Measurements from ENCODE around the gene ZNF532.

ZNF532 gene

DNA sequence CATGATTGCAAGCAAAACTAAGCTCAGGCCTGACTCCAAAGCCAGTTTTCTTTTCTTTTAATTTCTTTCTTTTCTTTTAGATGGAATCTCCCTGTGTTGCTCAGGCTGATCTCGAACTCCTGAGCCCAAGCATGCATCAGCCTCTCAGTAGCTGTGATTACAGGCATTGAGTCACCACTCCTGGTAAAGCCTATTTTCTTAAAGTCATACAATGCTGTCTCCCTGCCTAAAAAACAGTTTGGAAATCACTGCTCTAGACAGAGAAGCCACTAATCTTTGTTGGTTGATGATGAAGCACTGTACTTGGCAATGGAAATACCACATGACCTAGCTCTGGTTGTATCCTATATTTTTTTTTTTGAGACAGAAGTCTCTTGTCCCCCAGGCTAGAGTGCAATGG is 33.1 kb upstream of the ZNF532 start (continued):
- TF ChIP-seq PATZ1 (CRISPR knock-in tag; IDR thresholded peaks at IDR 0.05; ENCODE audit: borderline replicate concordance), result no peak

DNA sequence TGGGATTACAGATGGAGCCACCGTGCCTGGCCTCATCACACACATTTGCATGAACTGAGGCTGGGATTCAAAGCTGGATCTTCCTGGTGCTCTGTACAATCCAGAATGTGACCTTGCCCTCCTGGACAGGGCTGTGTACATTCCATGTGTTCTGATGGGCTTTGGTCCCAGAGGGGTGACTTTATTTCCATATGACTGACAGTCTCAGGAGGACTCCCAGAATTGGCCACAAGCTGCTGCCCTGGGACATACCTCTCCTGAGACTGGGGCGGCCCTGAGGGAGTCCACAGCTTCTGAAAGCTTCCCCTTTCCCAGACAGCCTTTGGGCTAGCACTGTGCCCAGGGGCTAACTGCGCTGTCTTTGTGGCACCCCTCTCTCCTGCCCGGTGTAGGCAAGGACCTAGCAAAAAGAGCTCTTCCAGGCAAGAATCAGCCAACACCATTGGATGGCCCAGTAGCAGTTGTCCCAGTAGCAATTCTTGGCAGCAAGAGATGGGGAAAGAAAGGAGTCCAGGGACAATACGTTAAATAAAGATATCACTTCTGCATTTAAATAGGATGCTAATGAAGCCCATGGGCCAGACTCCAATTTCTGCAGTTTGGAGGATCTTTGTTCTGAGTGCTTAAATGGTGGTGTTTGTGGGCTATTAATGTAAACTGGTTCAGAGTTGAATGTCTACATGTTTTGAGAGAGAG is 26.4 kb upstream of the ZNF532 start:
- ATAC-seq, result no peak
- no peak for TF ChIP-seq ZNF565 (CRISPR knock-in tag; conservative IDR thresholded peaks at IDR 0.05; ENCODE audit: low read depth)
- TF ChIP-seq ZFP3 (CRISPR knock-in tag; IDR thresholded peaks at IDR 0.05), result no peak

DNA sequence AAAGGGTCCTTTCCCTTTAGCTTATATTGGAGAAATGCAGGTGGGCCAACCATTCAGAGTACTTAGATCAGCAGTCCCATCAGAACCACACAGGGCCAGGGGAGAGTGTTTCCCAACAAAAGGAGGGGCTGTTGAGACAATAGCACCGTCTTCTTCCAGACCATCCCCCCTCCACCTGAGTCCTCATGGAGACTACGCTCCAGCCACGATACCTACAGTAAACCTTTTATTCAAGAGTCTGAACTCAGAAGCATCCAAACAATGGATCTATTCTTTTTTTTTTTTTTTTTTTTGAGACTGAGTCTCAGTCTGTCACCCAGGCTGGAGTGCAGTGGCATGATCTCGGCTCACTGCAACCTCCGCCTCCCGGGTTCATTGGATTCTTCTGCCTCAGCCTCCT is 25.7 kb upstream of the ZNF532 start:
- ATAC-seq, result no peak
- no peak for TF ChIP-seq SNAI2 (CRISPR knock-in tag; IDR thresholded peaks at IDR 0.05)
- TF ChIP-seq ZNF8 (CRISPR knock-in tag; IDR thresholded peaks at IDR 0.05), result no peak
- no peak for TF ChIP-seq RARB (CRISPR knock-in tag; IDR thresholded peaks at IDR 0.05)
- TF ChIP-seq ZNF70 (CRISPR knock-in tag; IDR thresholded peaks at IDR 0.05), result no peak
- no peak for TF ChIP-seq ZC3H10 (CRISPR knock-in tag; IDR thresholded peaks at IDR 0.05)
- TF ChIP-seq ZFP30 (CRISPR knock-in tag; IDR thresholded peaks at IDR 0.05), result no peak
- TF ChIP-seq GLIS3 (CRISPR knock-in tag; IDR thresholded peaks at IDR 0.05), result no peak
- TF ChIP-seq, protein P1, sequence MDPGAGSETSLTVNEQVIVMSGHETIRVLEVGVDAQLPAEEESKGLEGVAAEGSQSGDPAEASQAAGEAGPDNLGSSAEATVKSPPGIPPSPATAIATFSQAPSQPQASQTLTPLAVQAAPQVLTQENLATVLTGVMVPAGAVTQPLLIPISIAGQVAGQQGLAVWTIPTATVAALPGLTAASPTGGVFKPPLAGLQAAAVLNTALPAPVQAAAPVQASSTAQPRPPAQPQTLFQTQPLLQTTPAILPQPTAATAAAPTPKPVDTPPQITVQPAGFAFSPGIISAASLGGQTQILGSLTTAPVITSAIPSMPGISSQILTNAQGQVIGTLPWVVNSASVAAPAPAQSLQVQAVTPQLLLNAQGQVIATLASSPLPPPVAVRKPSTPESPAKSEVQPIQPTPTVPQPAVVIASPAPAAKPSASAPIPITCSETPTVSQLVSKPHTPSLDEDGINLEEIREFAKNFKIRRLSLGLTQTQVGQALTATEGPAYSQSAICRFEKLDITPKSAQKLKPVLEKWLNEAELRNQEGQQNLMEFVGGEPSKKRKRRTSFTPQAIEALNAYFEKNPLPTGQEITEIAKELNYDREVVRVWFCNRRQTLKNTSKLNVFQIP (CRISPR knock-in tag; IDR thresholded peaks at IDR 0.05; ENCODE audit: borderline replicate concordance, low read depth), result no peak
- TF ChIP-seq ARNTL (CRISPR knock-in tag; IDR thresholded peaks at IDR 0.05; ENCODE audit: borderline replicate concordance, low read depth), result no peak
- TF ChIP-seq TCF4 (CRISPR knock-in tag; IDR thresholded peaks at IDR 0.05; ENCODE audit: borderline replicate concordance), result no peak
- no peak for TF ChIP-seq CSDC2 (CRISPR knock-in tag; IDR thresholded peaks at IDR 0.05)
- no peak for TF ChIP-seq ZFP3 (CRISPR knock-in tag; IDR thresholded peaks at IDR 0.05)
- no peak for TF ChIP-seq TOX (CRISPR knock-in tag; IDR thresholded peaks at IDR 0.05; ENCODE audit: borderline replicate concordance)
- TF ChIP-seq PPARA (CRISPR knock-in tag; IDR thresholded peaks at IDR 0.05; ENCODE audit: borderline replicate concordance), result no peak

GRCh38 chr18:58842978-58843687 is 21.5 kb upstream of the ZNF532 start:
- ATAC-seq, result no peak
- TF ChIP-seq ZC3H10 (CRISPR knock-in tag; IDR thresholded peaks at IDR 0.05), result no peak
- no peak for TF ChIP-seq BACH2 (CRISPR knock-in tag; IDR thresholded peaks at IDR 0.05; ENCODE audit: borderline replicate concordance)
- no peak for TF ChIP-seq ZFP3 (CRISPR knock-in tag; IDR thresholded peaks at IDR 0.05)
- TF ChIP-seq, protein P2, sequence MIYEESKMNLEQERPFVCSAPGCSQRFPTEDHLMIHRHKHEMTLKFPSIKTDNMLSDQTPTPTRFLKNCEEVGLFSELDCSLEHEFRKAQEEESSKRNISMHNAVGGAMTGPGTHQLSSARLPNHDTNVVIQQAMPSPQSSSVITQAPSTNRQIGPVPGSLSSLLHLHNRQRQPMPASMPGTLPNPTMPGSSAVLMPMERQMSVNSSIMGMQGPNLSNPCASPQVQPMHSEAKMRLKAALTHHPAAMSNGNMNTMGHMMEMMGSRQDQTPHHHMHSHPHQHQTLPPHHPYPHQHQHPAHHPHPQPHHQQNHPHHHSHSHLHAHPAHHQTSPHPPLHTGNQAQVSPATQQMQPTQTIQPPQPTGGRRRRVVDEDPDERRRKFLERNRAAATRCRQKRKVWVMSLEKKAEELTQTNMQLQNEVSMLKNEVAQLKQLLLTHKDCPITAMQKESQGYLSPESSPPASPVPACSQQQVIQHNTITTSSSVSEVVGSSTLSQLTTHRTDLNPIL (CRISPR knock-in tag; IDR thresholded peaks at IDR 0.05; ENCODE audit: low read depth), result no peak
- no peak for TF ChIP-seq SNAI2 (CRISPR knock-in tag; IDR thresholded peaks at IDR 0.05)
- TF ChIP-seq PPARA (CRISPR knock-in tag; IDR thresholded peaks at IDR 0.05; ENCODE audit: borderline replicate concordance), result no peak
- TF ChIP-seq OSR1 (CRISPR knock-in tag; IDR thresholded peaks at IDR 0.05), result no peak
- TF ChIP-seq TOX (CRISPR knock-in tag; IDR thresholded peaks at IDR 0.05; ENCODE audit: borderline replicate concordance), result no peak
- no peak for TF ChIP-seq GLIS3 (CRISPR knock-in tag; IDR thresholded peaks at IDR 0.05)
- TF ChIP-seq ZNF70 (CRISPR knock-in tag; IDR thresholded peaks at IDR 0.05), result no peak
- no peak for TF ChIP-seq PATZ1 (CRISPR knock-in tag; IDR thresholded peaks at IDR 0.05; ENCODE audit: borderline replicate concordance)
- no peak for TF ChIP-seq ISL1 (CRISPR knock-in tag; IDR thresholded peaks at IDR 0.05)
- TF ChIP-seq, protein P3, sequence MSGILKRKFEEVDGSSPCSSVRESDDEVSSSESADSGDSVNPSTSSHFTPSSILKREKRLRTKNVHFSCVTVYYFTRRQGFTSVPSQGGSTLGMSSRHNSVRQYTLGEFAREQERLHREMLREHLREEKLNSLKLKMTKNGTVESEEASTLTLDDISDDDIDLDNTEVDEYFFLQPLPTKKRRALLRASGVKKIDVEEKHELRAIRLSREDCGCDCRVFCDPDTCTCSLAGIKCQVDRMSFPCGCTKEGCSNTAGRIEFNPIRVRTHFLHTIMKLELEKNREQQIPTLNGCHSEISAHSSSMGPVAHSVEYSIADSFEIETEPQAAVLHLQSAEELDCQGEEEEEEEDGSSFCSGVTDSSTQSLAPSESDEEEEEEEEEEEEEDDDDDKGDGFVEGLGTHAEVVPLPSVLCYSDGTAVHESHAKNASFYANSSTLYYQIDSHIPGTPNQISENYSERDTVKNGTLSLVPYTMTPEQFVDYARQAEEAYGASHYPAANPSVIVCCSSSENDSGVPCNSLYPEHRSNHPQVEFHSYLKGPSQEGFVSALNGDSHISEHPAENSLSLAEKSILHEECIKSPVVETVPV (CRISPR knock-in tag; IDR thresholded peaks at IDR 0.05), result no peak

All from SK-N-SH treated with all-trans-retinoic acid at 6 μM for 48 hours (cell line).